22Rv1 (cell line): ENCODE data around the gene GSTO2.

Source experiments
- H3K27ac ChIP-seq: fragments of 450-650 bp; 2 replicates; pipeline ENCODE4 v1.5.1; 2017
- ZFX ChIP-seq: fragments of 450-650 bp; IDR thresholded peaks from 2 replicates; pipeline ENCODE4 v1.6.1; 2017; ENCODE audit warnings: antibody characterized with exemption, borderline replicate concordance
- TF ChIP-seq, protein P1 (sequence below): fragments of 450-650 bp; IDR thresholded peaks from 2 replicates; pipeline ENCODE4 v1.5.1; 2017; ENCODE audit warnings: mild to moderate bottlenecking

Gene GSTO2

DNA sequence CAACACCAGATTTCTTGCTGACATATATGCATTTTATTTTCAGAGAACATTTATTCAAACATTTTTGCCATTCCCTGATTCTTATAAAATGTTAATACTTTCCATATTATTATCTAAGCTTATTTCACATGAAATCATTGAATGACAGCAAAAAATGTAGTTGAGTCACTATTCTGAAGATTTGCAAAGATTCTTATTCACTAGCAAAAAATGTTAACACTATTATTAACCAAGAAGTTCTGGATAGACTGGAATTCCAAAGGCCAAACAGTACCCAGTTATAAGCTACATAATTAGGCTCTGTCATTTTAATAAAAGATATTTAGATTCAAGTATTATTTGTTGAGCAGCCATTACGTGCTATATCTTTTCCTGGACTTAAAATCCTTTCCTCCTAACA, 4.3 kb downstream of the GSTO2 start:
- H3K27ac ChIP-seq, result no peak overlapping the region
- TF ChIP-seq, protein P1, sequence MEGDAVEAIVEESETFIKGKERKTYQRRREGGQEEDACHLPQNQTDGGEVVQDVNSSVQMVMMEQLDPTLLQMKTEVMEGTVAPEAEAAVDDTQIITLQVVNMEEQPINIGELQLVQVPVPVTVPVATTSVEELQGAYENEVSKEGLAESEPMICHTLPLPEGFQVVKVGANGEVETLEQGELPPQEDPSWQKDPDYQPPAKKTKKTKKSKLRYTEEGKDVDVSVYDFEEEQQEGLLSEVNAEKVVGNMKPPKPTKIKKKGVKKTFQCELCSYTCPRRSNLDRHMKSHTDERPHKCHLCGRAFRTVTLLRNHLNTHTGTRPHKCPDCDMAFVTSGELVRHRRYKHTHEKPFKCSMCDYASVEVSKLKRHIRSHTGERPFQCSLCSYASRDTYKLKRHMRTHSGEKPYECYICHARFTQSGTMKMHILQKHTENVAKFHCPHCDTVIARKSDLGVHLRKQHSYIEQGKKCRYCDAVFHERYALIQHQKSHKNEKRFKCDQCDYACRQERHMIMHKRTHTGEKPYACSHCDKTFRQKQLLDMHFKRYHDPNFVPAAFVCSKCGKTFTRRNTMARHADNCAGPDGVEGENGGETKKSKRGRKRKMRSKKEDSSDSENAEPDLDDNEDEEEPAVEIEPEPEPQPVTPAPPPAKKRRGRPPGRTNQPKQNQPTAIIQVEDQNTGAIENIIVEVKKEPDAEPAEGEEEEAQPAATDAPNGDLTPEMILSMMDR, result no peak
- TF ChIP-seq ZFX, result no peak

DNA sequence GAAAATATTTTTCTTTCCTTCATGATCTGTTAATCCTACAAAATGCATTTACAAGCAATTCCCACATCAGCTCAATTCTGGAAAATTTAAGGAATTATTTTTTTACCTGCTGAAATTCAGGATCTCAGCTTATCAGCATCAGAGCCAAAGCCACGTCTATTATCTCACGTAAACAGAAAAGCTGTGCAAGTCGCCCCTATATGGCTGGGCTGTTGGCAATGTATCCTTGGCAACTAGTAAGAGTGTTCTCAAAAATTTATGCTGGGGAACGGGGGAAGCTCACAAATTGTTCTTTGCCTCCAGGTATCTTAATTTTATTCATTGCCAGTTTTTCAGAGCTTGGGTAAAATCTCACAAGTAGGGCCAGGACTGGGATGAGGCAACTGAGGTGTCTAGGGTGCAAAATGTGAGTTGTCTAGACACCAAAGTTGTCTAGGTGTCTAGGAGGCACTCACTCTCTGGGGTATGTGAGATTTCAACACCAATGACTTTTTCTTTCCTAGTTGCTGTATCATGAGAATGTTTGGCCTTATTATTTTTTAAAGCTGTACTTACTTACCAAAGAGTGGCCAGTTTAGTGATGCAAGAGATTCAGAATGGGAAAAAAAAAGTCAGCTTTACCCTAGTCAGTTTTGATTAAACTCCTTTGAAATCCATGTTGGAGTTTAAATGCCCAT, 5.1 kb downstream of the GSTO2 start:
- H3K27ac ChIP-seq, result no peak overlapping the region
- TF ChIP-seq, protein P1, result no peak
- no peak for TF ChIP-seq ZFX

DNA sequence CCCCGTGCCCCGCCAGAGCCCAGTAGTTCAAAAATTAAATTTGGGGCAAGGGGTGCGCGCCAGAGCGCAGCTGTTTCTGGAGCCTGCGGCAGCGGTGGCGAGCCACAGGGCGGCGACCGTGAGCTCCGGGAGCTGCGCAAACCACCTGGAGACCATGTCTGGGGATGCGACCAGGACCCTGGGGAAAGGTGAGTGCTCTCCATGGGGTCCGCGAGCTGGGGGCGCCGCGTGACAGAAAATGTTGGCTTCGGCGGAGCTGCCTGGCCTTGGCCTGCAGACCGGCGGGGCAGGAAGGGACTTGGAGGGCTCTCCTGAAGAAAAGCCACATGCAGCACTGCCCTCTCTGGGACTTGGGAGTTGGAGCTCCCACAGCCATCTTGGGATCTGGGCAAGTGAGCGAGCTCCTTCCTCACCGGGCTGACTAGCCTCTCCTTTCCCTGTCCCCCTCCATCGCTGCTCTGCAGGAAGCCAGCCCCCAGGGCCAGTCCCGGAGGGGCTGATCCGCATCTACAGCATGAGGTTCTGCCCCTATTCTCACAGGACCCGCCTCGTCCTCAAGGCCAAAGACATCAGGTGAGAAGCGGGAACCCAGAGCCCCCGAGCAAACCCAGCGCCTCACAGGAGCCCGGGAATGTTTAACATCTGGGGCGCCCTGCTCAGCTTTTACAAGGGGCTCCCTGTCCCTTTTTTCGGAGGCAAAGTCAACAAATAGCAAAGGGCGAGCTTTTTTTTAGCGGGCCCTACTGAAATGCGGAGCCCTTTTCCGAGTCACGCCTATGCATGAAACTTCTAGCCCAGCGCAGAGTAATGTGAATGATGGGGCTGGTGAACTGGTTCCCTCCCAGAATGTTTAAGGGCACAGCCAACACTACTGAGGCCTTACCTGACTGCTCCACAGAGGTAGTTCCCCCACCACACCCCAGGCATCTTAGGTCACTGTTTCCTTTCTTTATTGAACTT, 6.1 kb downstream of the GSTO2 start:
- peak overlapping the region; percentile 47 for H3K27ac ChIP-seq
- no peak for TF ChIP-seq ZFX
- TF ChIP-seq, protein P1, result peak; percentile 99

DNA sequence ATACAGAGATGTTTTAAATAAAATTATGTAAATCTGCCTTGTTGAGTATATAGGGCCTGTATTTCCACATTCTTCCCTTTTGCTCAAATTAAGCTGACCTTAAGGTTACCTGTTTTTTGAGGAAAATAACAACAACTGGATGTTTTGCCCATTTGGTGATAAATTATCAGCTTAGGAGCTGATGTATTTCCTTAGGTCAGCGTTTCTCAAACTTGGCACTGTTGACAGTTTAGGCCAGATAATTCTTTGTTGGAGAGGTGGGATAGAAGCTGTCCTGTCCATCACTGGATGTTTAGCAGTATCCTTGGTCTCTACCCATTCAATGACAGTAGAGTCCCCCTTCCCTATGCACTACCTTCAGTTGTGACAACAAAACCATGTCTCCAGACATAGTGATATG, 7.2 kb downstream of the GSTO2 start:
- no peak for TF ChIP-seq ZFX
- TF ChIP-seq, protein P1, result no peak

DNA sequence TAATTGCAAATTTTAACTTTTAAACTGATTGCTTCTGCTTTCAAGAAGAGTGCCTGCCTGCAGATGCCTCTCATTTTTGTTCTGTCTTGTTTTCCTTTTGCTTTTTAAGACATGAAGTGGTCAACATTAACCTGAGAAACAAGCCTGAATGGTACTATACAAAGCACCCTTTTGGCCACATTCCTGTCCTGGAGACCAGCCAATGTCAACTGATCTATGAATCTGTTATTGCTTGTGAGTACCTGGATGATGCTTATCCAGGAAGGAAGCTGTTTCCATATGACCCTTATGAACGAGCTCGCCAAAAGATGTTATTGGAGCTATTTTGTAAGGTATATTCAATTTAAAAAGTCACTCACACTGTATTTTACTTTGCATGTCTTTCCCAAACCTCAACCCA, 8.8 kb downstream of the GSTO2 start:
- H3K27ac ChIP-seq, result no peak overlapping the region
- TF ChIP-seq ZFX, result no peak
- TF ChIP-seq, protein P1, result no peak

More for the DNA sequence above, 7.2 kb downstream of the GSTO2 start:
- H3K27ac ChIP-seq, result no peak overlapping the region

DNA sequence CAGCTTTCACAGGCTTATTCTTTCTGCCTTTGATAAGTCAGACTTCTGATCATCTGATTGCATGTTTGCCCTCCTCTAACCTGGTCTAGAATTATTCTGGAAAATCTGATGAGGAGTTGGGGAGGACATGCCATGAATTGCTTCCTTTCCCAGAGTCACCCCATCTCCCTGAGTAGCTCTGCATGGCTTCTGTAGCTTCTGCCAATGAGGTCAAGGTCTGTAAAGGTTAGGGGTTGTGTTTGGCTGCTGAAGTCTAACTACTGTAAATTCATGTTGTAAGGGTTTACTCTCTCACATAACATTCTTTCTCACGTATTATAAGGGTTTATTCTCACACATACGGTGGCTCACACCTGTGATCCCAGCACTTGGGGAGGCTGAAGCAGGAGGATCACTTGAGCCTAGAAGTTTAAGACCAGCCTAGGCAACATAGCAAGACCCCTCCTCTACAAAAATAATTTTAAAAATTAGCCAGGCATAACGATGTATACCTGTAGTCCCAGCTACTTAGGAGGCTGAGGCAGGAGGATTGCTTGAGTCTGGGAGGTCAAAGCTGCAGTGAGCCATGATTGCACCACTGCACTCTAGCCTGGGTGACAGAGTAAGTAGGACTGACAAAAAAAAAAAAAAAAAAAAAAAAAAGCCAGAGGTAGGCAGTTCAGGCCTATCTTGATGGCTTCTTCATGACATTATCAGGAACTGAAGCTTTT, 10.7 kb downstream of the GSTO2 start:
- no peak for TF ChIP-seq ZFX
- TF ChIP-seq, protein P1, result no peak
- H3K27ac ChIP-seq, result no peak overlapping the region
